ENCODE results near the gene TNFRSF14. TPM values are rescaled to one million over a fixed set of nuclear protein-coding genes. Genes with fewer than 3 reads are reported as not detected.

Gene TNFRSF14
- total and polyA plus RNA-seq, 2 of the 13 experiments (the other 11 are each of a cell fraction or from before 2014, with no cell fraction given), result 11.9 to 49.9 TPM

GRCh38 chr1:2520206-2520605, 36.0 kb upstream of the TNFRSF14 start:
- no peak for FAIRE-seq
- in situ Hi-C loops (cut with HindIII; ENCODE audit: extremely low pct_ligation_motif_present, low pct_unique_long_range_greater_than_20kb), result loop anchor here (25.0 kb wide), 1 partner anchor 333 kb away; the partner anchor contains the start of gene FAAP20
- Histone ChIP-seq H3K4me2 (ENCODE audit: low read depth, low read length) (no peak overlapping the region), H3K4me1 (ENCODE audit: insufficient read depth, low read length) (peaks cover 33% of the 10 kb centered on the region), H3K27ac (ENCODE audit: extremely low read length, insufficient read depth, low read length) (no peak overlapping the region), H3K9me3 (ENCODE audit: low read length) (no peaks in the 10 kb centered on the region), H3K27me3 (ENCODE audit: control insufficient read depth in 1 of 2, insufficient read depth in 2 of 2, low read length in 2 of 2) (no peaks in the 10 kb centered on the region), H2AFZ (ENCODE audit: low read length) (no peak overlapping the region), H3K36me3 (replicated peaks in 1 of 2; ENCODE audit: control insufficient read depth in 1 of 2, insufficient read depth in 2 of 2, low read length in 2 of 2) (peaks cover 25 to 60% of the 10 kb centered on the region in 2 experiments; a peak in 4 of 5 replicates), H3K4me3 (replicated peaks in 1 of 3; ENCODE audit: insufficient read depth in 1 of 3, low read depth in 2 of 3, low read length in 3 of 3) (no peak overlapping the region), H3K9ac (ENCODE audit: insufficient read depth, low read depth, low read length) (no peak overlapping the region), H3K79me2 (ENCODE audit: insufficient read depth, low read length) (peaks cover 27% of the 10 kb centered on the region), H4K20me1 (ENCODE audit: insufficient read depth, low read length) (peaks cover 26% of the 10 kb centered on the region)
- DNase-seq (ENCODE audit: low spot score), result no peak
- ChIA-PET CTCF (ENCODE audit: low intra/inter-chr PET ratio, low total read pairs) (no interaction called here), POLR2A (no interaction called here)
- WGBS (ENCODE audit: low lambda C conversion rate), result 100% methylated on average over 9 of the region's 20 CpGs
- no TSS peak for BruUV-seq (replicated peaks)
- intact Hi-C loops (cut with micrococcal nuclease; ENCODE audit: unreplicated experiment), result no loop called here
- ATAC-seq, result no peak
- TF ChIP-seq BRCA1 (CRISPR knock-in tag; IDR thresholded peaks at IDR 0.05) (no peak), PBX3 (CRISPR knock-in tag; IDR thresholded peaks at IDR 0.05; ENCODE audit: borderline replicate concordance) (no peak), FOXK2 (IDR thresholded peaks at IDR 0.05) (no peak), HCFC1 (IDR thresholded peaks at IDR 0.05; ENCODE audit: low read depth, low read length) (no peak), GLI4 (CRISPR knock-in tag; IDR thresholded peaks at IDR 0.05; ENCODE audit: borderline replicate concordance) (no peak), ZNF788 (CRISPR knock-in tag; IDR thresholded peaks at IDR 0.05; ENCODE audit: borderline replicate concordance) (no peak), NFYC (CRISPR knock-in tag; IDR thresholded peaks at IDR 0.05) (no peak), TRAFD1 (CRISPR knock-in tag; IDR thresholded peaks at IDR 0.05; ENCODE audit: borderline replicate concordance) (no peak), IKZF5 (CRISPR knock-in tag; IDR thresholded peaks at IDR 0.05) (no peak), GFI1 (CRISPR knock-in tag; IDR thresholded peaks at IDR 0.05; ENCODE audit: borderline replicate concordance) (no peak), STAT5B (CRISPR knock-in tag; IDR thresholded peaks at IDR 0.05) (no peak), NFKB2 (CRISPR knock-in tag; IDR thresholded peaks at IDR 0.05; ENCODE audit: borderline replicate concordance) (no peak), DMAP1 (CRISPR knock-in tag; IDR thresholded peaks at IDR 0.05) (no peak), ZNF883 (CRISPR knock-in tag; IDR thresholded peaks at IDR 0.05; ENCODE audit: not compliant biosample characterization) (no peak), PLSCR1 (CRISPR knock-in tag; IDR thresholded peaks at IDR 0.05; ENCODE audit: borderline replicate concordance) (no peak), MAFK (conservative IDR thresholded peaks at IDR 0.05 in 1 of 2, IDR thresholded peaks at IDR 0.05 in 1 of 2; ENCODE audit: low read length in 2 of 2) (no peak), ZNF512B (CRISPR knock-in tag; IDR thresholded peaks at IDR 0.05; ENCODE audit: borderline replicate concordance) (no peak)

Data from HepG2 (cell line).